GM12873 (cell line): ENCODE measurements around the gene KCNC4.

Source experiments
- CTCF ChIP-seq: IDR thresholded peaks from 2 replicates; pipeline ENCODE4 v1.5.1; 2012; ENCODE audit warnings: low read depth, mild to moderate bottlenecking, moderate library complexity, low read length, control low read depth; ENCODE audit not compliant: insufficient read depth; ENCODE audit errors: missing control alignments

Gene KCNC4

GRCh38 chr1:110183642-110184167 lies 26.4 kb upstream of the KCNC4 start:
- TF ChIP-seq CTCF = no peak

GRCh38 chr1:110184446-110184845 lies 25.7 kb upstream of the KCNC4 start:
- no peak for TF ChIP-seq CTCF

- TF ChIP-seq CTCF = no peak
Observed at GRCh38 chr1:110185181-110185580, 24.9 kb upstream of the KCNC4 start.

GRCh38 chr1:110186558-110186957 lies 23.6 kb upstream of the KCNC4 start:
- TF ChIP-seq CTCF = no peak

- no peak for TF ChIP-seq CTCF
Observed at GRCh38 chr1:110187139-110187890, 22.8 kb upstream of the KCNC4 start.

GRCh38 chr1:110188035-110188618 lies 22.0 kb upstream of the KCNC4 start:
- no peak for TF ChIP-seq CTCF

- TF ChIP-seq CTCF = no peak
Observed at GRCh38 chr1:110189181-110189580, 20.9 kb upstream of the KCNC4 start.
